Right atrium auricular region (tissue), 2 donors: ENCODE results near the gene FMNL2. TPM values are rescaled to one million over a fixed set of nuclear protein-coding genes. Genes with fewer than 3 reads are reported as not detected.

Experiments used
- DNase-seq: peaks from one replicate; pipeline ENCODE4 v3.0.0-alpha.2; 2019; ENCODE audit warnings: low spot score
- H3K27ac ChIP-seq, 2 donors: fragments of 200-600 bp; sonication (generic); 1 replicate in 1 of 2; 2 replicates in 1 of 2; pipeline ENCODE4 v1.5.1; 2016 to 2019
- H3K27me3 ChIP-seq, 2 donors: fragments of 200-600 bp; sonication (generic); one replicate each; pipeline versions ENCODE4 v1.5.1 to v1.6.0; 2017 to 2019
- H3K36me3 ChIP-seq: fragments of 200-600 bp; sonication (generic); one replicate; pipeline ENCODE4 v1.5.1; 2016
- H3K4me1 ChIP-seq, 2 donors: fragments of 200-600 bp; sonication (generic); one replicate each; pipeline versions ENCODE4 v1.5.1 to v1.6.0; 2017 to 2019
- H3K4me3 ChIP-seq, 2 donors: fragments of 200-600 bp; sonication (generic); 1 replicate in 1 of 2; 2 replicates in 1 of 2; pipeline ENCODE4 v1.5.1; 2017 to 2019; ENCODE audit warnings: mild to moderate bottlenecking in 1 of 2, moderate library complexity in 1 of 2
- H3K9me3 ChIP-seq, 2 donors: fragments of 200-600 bp; sonication (generic); one replicate each; pipeline ENCODE4 v1.5.1; 2019
- total RNA-seq, 2 donors: library from RNA; depleted of rRNA; stranded (reverse); fragments of >200 nt; gene quantifications; one replicate each; pipeline ENCODE4 v1.1.0, GENCODE V29; 2016
- TF ChIP-seq, protein P1 (sequence below), 2 donors: fragments of 200-600 bp; sonication (generic); IDR thresholded peaks; one replicate each; pipeline ENCODE4 v1.5.1; 2019; ENCODE audit warnings: antibody characterized with exemption in 2 of 2

FMNL2 gene
- total RNA-seq: 10 to 100 TPM in 1 of 2 donors, 1 to 10 TPM in 1; 6.0 to 11.5 TPM

DNA sequence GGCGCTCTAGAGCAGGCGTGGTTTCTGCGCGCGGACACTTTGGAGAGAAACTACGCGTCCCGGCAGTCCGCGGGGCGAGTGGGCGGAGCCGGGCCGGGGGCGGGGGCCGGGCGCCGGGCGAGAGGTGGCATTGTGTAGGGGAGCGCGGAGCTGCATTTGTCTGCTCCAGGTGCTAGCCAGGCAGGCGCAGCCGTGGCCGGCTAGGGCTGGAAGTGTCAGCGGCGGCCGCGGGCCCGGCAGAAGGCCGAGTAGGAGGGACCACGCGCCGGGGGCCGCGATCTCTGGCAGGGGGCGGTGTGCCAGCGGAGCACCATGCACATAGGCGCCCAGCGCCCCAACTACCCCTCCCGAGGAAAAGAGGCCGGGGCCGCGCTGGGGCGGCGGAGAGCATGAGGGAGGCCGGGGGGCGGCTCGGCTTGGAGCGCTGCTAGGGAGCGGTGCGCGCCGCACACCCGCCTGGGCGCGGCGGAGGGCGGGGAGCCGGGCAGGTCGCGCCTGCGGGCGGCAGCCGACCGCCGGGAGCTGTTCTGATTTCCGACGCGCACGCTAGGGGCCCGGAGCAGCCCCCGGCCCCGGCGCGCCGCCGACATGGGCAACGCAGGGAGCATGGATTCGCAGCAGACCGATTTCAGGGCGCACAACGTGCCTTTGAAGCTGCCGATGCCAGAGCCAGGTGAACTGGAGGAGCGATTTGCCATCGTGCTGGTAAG, at the start of gene FMNL2:
TSS of gene FMNL2 (plus strand) at position 159 of the 710 bp plus-strand sequence.
- TF ChIP-seq, protein P1, sequence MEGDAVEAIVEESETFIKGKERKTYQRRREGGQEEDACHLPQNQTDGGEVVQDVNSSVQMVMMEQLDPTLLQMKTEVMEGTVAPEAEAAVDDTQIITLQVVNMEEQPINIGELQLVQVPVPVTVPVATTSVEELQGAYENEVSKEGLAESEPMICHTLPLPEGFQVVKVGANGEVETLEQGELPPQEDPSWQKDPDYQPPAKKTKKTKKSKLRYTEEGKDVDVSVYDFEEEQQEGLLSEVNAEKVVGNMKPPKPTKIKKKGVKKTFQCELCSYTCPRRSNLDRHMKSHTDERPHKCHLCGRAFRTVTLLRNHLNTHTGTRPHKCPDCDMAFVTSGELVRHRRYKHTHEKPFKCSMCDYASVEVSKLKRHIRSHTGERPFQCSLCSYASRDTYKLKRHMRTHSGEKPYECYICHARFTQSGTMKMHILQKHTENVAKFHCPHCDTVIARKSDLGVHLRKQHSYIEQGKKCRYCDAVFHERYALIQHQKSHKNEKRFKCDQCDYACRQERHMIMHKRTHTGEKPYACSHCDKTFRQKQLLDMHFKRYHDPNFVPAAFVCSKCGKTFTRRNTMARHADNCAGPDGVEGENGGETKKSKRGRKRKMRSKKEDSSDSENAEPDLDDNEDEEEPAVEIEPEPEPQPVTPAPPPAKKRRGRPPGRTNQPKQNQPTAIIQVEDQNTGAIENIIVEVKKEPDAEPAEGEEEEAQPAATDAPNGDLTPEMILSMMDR (IDR thresholded peaks at IDR 0.05): peak in 1 of 2 donors; percentile 6

DNA sequence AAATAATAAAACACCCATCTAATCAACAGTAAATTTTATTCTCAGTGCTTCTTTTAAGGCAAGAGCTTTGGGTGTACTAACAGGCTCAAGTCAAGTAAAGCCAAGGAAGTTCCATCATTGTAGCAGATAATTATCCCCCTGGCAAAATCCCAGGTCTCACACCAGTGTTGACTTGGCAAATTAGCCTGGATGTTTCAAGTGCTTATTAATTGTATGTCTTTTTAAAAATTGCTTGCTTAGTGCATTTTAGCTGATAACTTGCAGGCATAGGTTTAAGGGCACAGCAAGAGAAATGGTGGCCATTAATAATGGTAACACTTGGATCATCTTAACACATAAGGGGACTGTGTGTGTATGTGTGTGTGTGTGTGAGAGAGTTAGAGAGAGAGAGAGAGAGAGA, 42.0 kb upstream of the FMNL2 start:
- no peaks in the 10 kb centered on the region for H3K4me1 ChIP-seq
- DNase-seq: no peak
- TF ChIP-seq, protein P1 (IDR thresholded peaks at IDR 0.05): no peak
- H3K27me3 ChIP-seq: no peaks in the 10 kb centered on the region
- H3K4me3 ChIP-seq: no peak overlapping the region
- H3K27ac ChIP-seq: no peak overlapping the region
- no peaks in the 10 kb centered on the region for H3K36me3 ChIP-seq
- H3K9me3 ChIP-seq: no peaks in the 10 kb centered on the region

More for the DNA sequence above, at the start of gene FMNL2:
- peak within 1 kb of the TSS; percentile 86 to 96 for H3K4me3 ChIP-seq
- H3K27ac ChIP-seq: peak within 1 kb of the TSS; percentile 88 to 91
- no peaks in the 10 kb centered on the region for H3K36me3 ChIP-seq
- peak; percentile 88 for DNase-seq
- no peaks in the 10 kb centered on the region for H3K9me3 ChIP-seq
- peaks cover 0 to 26% of the 10 kb centered on the region in 2 donors for H3K4me1 ChIP-seq
- no peaks in the 10 kb centered on the region for H3K27me3 ChIP-seq

DNA sequence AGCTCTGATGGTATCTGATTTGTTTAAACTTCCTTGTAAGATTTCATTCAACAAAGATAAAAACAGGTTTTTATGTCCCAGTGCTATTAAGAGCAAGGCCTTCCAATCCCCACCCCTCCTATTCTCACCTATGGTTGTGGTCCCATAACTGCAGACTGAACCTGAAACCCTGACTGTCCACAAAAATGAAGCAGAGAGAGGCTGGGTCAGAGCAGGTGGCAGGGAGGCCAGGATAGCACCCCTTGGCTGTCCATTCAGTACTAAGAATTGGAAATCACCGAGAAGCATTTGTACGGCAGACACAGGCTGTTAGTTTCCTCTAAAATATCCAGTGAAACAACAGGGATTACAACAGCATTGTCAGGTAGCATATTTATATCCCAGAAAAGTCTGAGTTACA, 37.3 kb upstream of the FMNL2 start:
- Histone ChIP-seq H3K9me3 (no peaks in the 10 kb centered on the region), H3K4me3 (no peak overlapping the region), H3K27me3 (no peaks in the 10 kb centered on the region), H3K36me3 (no peaks in the 10 kb centered on the region), H3K4me1 (no peaks in the 10 kb centered on the region), H3K27ac (no peak overlapping the region)
- no peak for DNase-seq
- TF ChIP-seq, protein P1 (IDR thresholded peaks at IDR 0.05): no peak

DNA sequence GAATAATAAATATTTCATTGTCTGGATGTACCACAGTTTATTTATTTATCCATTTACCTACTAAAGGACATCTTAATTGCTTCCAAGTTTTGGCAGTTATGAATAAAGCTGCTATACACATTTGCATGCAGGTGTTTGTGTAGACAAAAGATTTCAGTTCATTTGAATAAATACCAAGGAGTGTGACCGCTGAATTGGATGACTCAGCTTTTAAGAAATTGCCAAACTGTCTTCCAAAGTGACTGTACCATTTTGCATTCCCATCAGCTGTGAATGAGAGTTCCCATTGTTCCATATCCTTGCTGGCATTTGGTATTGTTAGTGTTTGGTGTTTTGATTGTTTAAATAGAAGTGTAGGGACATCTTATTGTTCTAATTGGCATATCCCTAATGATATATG, 36.2 kb upstream of the FMNL2 start:
- Histone ChIP-seq H3K36me3 (no peaks in the 10 kb centered on the region), H3K4me1 (no peaks in the 10 kb centered on the region), H3K4me3 (no peak overlapping the region), H3K27me3 (no peaks in the 10 kb centered on the region), H3K27ac (no peak overlapping the region), H3K9me3 (no peaks in the 10 kb centered on the region)
- TF ChIP-seq, protein P1 (IDR thresholded peaks at IDR 0.05): no peak
- DNase-seq: no peak

DNA sequence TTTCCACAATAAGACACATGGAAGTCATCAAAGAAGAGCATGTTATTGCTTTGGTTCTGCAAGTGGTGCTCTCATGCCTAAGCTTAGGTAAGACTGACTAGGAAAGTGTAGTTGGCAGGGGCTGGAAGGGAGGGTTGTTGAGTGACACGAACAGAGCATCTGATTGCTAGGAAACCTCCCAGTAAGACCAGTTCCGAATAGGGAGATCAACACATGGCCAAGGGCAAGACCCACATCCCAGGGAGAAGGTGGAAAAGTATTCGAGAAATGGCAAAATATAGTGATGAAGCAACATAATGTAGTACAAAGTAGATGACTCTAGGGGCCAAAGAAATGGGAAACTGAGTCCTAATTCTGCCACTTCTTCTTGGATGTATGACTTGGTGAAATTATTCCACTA, 33.8 kb upstream of the FMNL2 start:
- Histone ChIP-seq H3K27ac (no peak overlapping the region), H3K9me3 (no peaks in the 10 kb centered on the region), H3K4me3 (no peak overlapping the region), H3K27me3 (no peaks in the 10 kb centered on the region), H3K4me1 (no peaks in the 10 kb centered on the region), H3K36me3 (no peaks in the 10 kb centered on the region)
- TF ChIP-seq, protein P1 (IDR thresholded peaks at IDR 0.05): no peak
- no peak for DNase-seq

DNA sequence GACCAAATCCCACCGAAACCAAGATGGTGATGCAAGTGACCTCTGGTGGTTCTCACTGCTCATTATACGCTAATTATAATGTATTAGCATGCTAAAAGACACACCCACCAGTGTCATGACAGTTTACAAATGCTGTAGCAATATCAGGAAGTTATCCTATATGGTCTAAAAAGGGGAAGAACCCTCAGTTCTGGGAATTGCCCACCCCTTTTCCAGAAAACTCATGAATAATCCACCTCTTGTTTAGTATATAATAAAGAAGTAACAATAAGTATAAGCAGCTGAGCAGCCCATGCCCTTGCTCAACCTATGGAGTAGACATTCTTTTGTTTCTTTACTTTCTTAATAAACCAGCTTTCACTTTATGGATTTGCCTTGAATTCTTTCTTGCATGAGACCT, 31.0 kb upstream of the FMNL2 start:
- DNase-seq: no peak

More for the DNA sequence above, 31.0 kb upstream of the FMNL2 start:
- H3K4me3 ChIP-seq: no peak overlapping the region
- TF ChIP-seq, protein P1 (IDR thresholded peaks at IDR 0.05): no peak
- no peaks in the 10 kb centered on the region for H3K4me1 ChIP-seq
- H3K27ac ChIP-seq: no peak overlapping the region
- H3K27me3 ChIP-seq: no peaks in the 10 kb centered on the region
- H3K9me3 ChIP-seq: no peaks in the 10 kb centered on the region
- H3K36me3 ChIP-seq: no peaks in the 10 kb centered on the region
